ENCODE measurements around the gene SDR42E1. TPM values are rescaled to one million over a fixed set of nuclear protein-coding genes. Genes with fewer than 3 reads are reported as not detected.

The SDR42E1 gene
- total RNA-seq, 1 experiment from 2014 or later, result 17.4 TPM

DNA sequence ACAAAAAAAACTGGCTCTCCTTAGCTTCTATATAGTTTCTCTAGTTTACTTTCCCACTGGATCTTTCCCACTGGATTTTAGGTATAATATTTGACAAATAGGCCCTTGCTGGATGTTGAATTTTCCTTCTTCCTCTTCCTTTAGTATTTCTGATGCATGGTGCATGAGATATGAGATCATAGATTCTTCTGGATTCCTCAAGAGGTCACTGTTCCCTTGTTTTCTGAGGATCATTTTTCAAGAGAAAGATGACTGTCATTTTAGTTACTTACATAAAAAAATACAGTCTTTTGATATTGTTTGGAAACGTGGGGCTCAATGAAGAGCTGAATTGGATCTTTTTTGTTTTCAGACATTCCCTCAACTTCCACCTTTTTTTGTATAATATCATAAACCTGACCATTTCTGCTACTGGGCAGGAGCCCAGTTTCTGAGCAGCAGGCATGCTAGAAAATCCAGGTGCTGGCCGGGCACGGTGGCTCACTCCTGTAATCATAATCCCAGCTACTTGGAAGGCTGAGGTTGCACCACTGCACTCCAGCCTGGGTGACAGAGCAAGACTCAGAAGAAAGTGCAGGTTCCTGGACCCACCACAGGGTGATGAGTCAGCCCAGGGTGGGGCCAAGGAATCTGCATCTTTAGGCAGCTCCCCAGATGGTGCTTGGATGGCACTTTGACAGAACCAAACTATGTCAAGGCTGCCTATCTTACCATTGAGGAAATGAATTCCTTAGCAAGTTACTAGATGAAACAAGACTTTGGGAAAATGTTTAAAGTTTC, 70.3 kb downstream of the SDR42E1 start (continued):
- TF ChIP-seq, protein P1, sequence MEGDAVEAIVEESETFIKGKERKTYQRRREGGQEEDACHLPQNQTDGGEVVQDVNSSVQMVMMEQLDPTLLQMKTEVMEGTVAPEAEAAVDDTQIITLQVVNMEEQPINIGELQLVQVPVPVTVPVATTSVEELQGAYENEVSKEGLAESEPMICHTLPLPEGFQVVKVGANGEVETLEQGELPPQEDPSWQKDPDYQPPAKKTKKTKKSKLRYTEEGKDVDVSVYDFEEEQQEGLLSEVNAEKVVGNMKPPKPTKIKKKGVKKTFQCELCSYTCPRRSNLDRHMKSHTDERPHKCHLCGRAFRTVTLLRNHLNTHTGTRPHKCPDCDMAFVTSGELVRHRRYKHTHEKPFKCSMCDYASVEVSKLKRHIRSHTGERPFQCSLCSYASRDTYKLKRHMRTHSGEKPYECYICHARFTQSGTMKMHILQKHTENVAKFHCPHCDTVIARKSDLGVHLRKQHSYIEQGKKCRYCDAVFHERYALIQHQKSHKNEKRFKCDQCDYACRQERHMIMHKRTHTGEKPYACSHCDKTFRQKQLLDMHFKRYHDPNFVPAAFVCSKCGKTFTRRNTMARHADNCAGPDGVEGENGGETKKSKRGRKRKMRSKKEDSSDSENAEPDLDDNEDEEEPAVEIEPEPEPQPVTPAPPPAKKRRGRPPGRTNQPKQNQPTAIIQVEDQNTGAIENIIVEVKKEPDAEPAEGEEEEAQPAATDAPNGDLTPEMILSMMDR (IDR thresholded peaks at IDR 0.05 in 2 of 3, conservative IDR thresholded peaks at IDR 0.05 in 1 of 3; ENCODE audit: borderline replicate concordance in 1 of 3, insufficient read depth in 1 of 3, low read depth in 2 of 3, low read length in 2 of 3), result peak; percentile 59 to 87 (median 81)

GRCh38 chr16:81939164-81940056, 71.9 kb downstream of the SDR42E1 start:
- no peak overlapping the region for H3K9ac ChIP-seq (ENCODE audit: low read length)
- intact Hi-C loops (cut with micrococcal nuclease), result loop anchor here (1.0 kb wide), 2 partner anchors 123 to 291 kb away; no protein-coding TSS in a partner anchor
- RAD21 ChIA-PET (ENCODE audit: low non-redundant PET in 1 of 2, low total read pairs in 2 of 2, uncharacterized antibody in 2 of 2, unreplicated experiment in 2 of 2), result interaction anchor here in 1 of 2 experiments (1.4 kb wide), 1 partner anchor 58 kb away, joined by 4 read pairs; no protein-coding TSS in a partner anchor
- TF ChIP-seq ZBTB33 (IDR thresholded peaks at IDR 0.05; ENCODE audit: extremely low read depth, insufficient replicate concordance, low read length) (no peak), TCF7L2 (IDR thresholded peaks at IDR 0.05; ENCODE audit: borderline replicate concordance, extremely low read depth, insufficient read depth, insufficient read length) (peak; percentile 78)
- TF ChIP-seq, protein P1 (IDR thresholded peaks at IDR 0.05 in 2 of 3, conservative IDR thresholded peaks at IDR 0.05 in 1 of 3; ENCODE audit: borderline replicate concordance in 1 of 3, insufficient read depth in 1 of 3, low read depth in 2 of 3, low read length in 2 of 3), result peak in 1 of 3 experiments; percentile 26; a peak in 1 of 6 replicates
- TF ChIP-seq, protein P2, sequence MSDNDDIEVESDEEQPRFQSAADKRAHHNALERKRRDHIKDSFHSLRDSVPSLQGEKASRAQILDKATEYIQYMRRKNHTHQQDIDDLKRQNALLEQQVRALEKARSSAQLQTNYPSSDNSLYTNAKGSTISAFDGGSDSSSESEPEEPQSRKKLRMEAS (IDR thresholded peaks at IDR 0.05), result no peak
- H2AFZ ChIP-seq (ENCODE audit: low read depth, low read length, poor library complexity, severe bottlenecking), result no peak overlapping the region
- H3K27me3 ChIP-seq (ENCODE audit: insufficient read depth, low read length), result no peaks in the 10 kb centered on the region
- H3K9me2 ChIP-seq (ENCODE audit: insufficient read depth), result no peaks in the 10 kb centered on the region
- peaks cover 8 to 11% of the 10 kb centered on the region in 2 experiments; a peak in 3 of 4 replicates for H3K4me1 ChIP-seq (ENCODE audit: control insufficient read depth in 1 of 2, insufficient read depth in 2 of 2, low read length in 2 of 2)
- no peak overlapping the region for H3K27ac ChIP-seq (ENCODE audit: low read depth, low read length)
- POLR2A ChIA-PET, result no interaction called here
- H3K79me2 ChIP-seq (ENCODE audit: insufficient read depth, low read length), result no peaks in the 10 kb centered on the region
- no peak overlapping the region for H3K4me3 ChIP-seq (replicated peaks in 1 of 2; ENCODE audit: low read depth in 1 of 2, low read length in 2 of 2)
- ATAC-seq (peak; percentile 39), DNase-seq (ENCODE audit: low read depth, low spot score) (no peak)
- CTCF ChIA-PET, result interaction anchor here (1.1 to 6.7 kb wide), 5 partner anchors 9 to 404 kb away, joined by 3 to 35 read pairs (median 6); no protein-coding TSS in a partner anchor
- H3K36me3 ChIP-seq (ENCODE audit: control insufficient read depth in 1 of 2, insufficient read depth in 2 of 2, low read length in 2 of 2), result no peaks in the 10 kb centered on the region
- no peak overlapping the region for H3K4me2 ChIP-seq (ENCODE audit: low read length)
- H4K20me1 ChIP-seq (ENCODE audit: insufficient read depth), result no peaks in the 10 kb centered on the region
- H3K9me3 ChIP-seq (ENCODE audit: control insufficient read depth in 1 of 2, insufficient read depth in 1 of 2, low read depth in 1 of 2, low read length in 2 of 2), result no peaks in the 10 kb centered on the region
- BruUV-seq (replicated peaks), result no TSS peak
